ENCODE data around the gene PRPF8. TPM values are rescaled to one million over a fixed set of nuclear protein-coding genes. Genes with fewer than 3 reads are reported as not detected.
A peak's percentile ranks its signal among the peaks of the same experiment; 100 is the strongest.

PRPF8 gene
- total and polyA plus RNA-seq, 2 of the 13 experiments (the other 11 are each of a cell fraction or from before 2014, with no cell fraction given), result 112 to 179 TPM

DNA sequence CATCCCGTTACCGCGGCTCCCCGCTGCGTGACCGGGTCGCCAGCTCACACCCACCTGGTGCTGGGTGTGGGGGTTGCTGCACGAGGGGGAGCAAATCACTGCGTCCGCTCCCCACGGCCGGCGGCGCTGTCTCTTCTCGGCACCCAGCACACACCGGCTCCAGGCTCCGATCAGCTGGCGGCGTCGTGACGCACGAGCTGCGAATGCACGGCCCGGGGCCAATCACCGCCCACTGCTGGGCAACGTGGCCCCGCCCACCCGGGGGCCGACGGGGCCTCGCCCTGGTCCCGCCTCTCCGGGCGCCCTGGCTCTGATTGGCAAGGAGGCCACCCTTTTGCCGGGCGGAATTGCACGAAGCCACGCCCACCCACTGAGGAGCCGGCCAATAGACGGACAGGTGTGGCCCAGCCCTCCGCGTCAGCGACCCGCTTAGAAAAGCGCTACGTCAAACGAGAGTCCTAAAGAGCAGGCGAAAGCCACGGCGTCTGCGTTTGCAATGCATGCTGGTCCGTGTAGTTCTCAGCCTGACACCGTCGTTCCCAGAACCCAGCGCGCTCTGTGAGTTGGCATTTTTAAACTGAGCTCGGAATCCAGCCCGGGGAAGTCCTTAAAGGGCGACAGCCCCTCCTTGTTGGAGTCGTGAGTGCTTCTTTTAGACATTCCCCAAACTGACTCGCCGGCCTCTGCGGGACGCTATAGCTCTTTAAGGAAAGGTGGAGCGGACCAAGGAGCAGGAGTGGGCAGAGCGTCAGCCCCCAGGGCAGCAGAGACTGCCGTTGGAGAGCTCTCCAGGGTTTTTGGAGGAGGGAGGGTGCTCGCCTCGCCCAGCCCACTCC is 31.6 kb upstream of the PRPF8 start (continued):
- TF ChIP-seq E2F5 (CRISPR knock-in tag; conservative IDR thresholded peaks at IDR 0.05) (no peak), MED8 (CRISPR knock-in tag; IDR thresholded peaks at IDR 0.05; ENCODE audit: insufficient replicate concordance) (no peak), FOXA3 (CRISPR knock-in tag; IDR thresholded peaks at IDR 0.05) (no peak; the same call in 1 of the 2 replicates), CBFB (CRISPR knock-in tag; IDR thresholded peaks at IDR 0.05) (peak; percentile 34; the same call in 1 of the 2 replicates), KLF11 (CRISPR knock-in tag; IDR thresholded peaks at IDR 0.05) (peak; percentile 33; the same call in 1 of the 2 replicates), ERF (CRISPR knock-in tag; IDR thresholded peaks at IDR 0.05) (peak; percentile 41), ZMYM4 (CRISPR knock-in tag; IDR thresholded peaks at IDR 0.05) (peak; percentile 9; the same call in 1 of the 2 replicates), ZNF30 (CRISPR knock-in tag; IDR thresholded peaks at IDR 0.05) (no peak), RBM22 (optimal IDR thresholded peaks at IDR 0.05; ENCODE audit: low read length) (peak; percentile 22), ZNF430 (CRISPR knock-in tag; IDR thresholded peaks at IDR 0.05) (no peak), ZSCAN25 (CRISPR knock-in tag; IDR thresholded peaks at IDR 0.05) (no peak), ZFY (CRISPR knock-in tag; IDR thresholded peaks at IDR 0.05) (peak; percentile 30; the same call in 1 of the 2 replicates), SRSF1 (optimal IDR thresholded peaks at IDR 0.05; ENCODE audit: low read depth, low read length) (no peak), ZNF205 (CRISPR knock-in tag; IDR thresholded peaks at IDR 0.05) (no peak), KDM1A (CRISPR knock-in tag; IDR thresholded peaks at IDR 0.05) (no peak), ZNF12 (CRISPR knock-in tag; IDR thresholded peaks at IDR 0.05) (no peak), ZBED4 (CRISPR knock-in tag; IDR thresholded peaks at IDR 0.05; ENCODE audit: borderline replicate concordance) (no peak), ZNF484 (CRISPR knock-in tag; IDR thresholded peaks at IDR 0.05; ENCODE audit: borderline replicate concordance, low read depth) (no peak), HMG20A (CRISPR knock-in tag; IDR thresholded peaks at IDR 0.05; ENCODE audit: borderline replicate concordance) (no peak), ZNF546 (CRISPR knock-in tag; conservative IDR thresholded peaks at IDR 0.05) (no peak), ZNF773 (CRISPR knock-in tag; IDR thresholded peaks at IDR 0.05; ENCODE audit: borderline replicate concordance) (no peak), ZNF724P (CRISPR knock-in tag; IDR thresholded peaks at IDR 0.05; ENCODE audit: borderline replicate concordance) (no peak; the same call in 1 of the 2 replicates), ZNF20 (CRISPR knock-in tag; IDR thresholded peaks at IDR 0.05) (no peak), TP53 (CRISPR knock-in tag; conservative IDR thresholded peaks at IDR 0.05) (no peak), ZNF816 (CRISPR knock-in tag; IDR thresholded peaks at IDR 0.05; ENCODE audit: borderline replicate concordance) (no peak), ZNF263 (CRISPR knock-in tag; IDR thresholded peaks at IDR 0.05) (0 out of 2 replicates have a peak, but pooled peaks have one; percentile 22), GATAD1 (CRISPR knock-in tag; IDR thresholded peaks at IDR 0.05) (peak; percentile 82)
- TF ChIP-seq, protein P1, sequence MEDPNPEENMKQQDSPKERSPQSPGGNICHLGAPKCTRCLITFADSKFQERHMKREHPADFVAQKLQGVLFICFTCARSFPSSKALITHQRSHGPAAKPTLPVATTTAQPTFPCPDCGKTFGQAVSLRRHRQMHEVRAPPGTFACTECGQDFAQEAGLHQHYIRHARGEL (CRISPR knock-in tag; IDR thresholded peaks at IDR 0.05), result no peak
